Stimulated activated CD4-positive, alpha-beta T cell treated with anti-CD3 and anti-CD28 coated beads, Interleukin-4, amount 100 ng/mL, for 4 hours (primary cell): Measurements from ENCODE around the gene SLC38A6.

Experiments used
- DNase-seq, 2 experiments: peaks; one replicate each; pipeline ENCODE4 v3.0.0-alpha.2; 2020

The SLC38A6 gene

GRCh38 chr14:60981633-60982455 lies 799 bp downstream of the SLC38A6 start:
- DNase-seq, result no peak

- DNase-seq, result no peak
These were observed 3.2 kb downstream of the SLC38A6 start for GRCh38 chr14:60984196-60984595.

DNA sequence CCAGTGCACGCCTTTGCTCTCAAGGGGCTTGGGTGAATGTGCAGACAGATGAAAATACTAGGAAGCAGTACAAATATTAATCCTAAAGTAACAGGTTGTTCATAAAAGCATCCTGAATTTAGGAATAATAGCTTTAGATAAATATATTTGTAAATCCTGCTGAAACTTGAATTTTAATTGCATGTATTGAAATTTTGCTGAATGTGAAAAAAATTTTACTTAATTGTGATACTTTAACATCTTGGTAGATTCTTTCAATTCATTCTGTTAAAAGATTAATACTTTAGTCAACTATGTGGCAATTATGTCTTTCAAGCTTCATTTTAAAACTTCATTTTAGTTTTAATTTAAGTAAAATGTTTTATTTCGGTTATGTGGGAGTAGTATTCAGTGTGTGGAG lies 5.5 kb downstream of the SLC38A6 start:
- DNase-seq, result no peak

- no peak for DNase-seq
These were observed 8.6 kb downstream of the SLC38A6 start for GRCh38 chr14:60989599-60989998.

DNA sequence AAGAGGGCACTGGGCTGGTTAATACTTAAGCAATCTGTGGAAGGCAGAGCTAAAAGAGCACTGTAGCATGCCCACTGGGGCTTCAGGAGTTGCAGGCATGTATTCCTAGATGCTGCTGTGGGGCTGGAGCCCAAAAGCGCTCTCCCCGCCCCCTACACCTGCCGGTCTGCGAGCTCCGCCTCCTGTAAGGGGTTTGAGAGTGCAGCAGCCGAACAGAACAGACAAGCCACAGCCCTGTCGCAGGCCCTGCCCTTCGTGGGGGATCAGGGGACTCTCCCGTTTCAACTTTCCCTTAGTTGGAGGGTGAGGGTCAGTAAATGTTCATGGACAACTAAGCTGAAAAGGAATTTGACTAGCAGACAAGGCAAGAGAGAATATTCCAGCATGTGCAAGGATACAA lies 17.6 kb downstream of the SLC38A6 start:
- no peak for DNase-seq

DNA sequence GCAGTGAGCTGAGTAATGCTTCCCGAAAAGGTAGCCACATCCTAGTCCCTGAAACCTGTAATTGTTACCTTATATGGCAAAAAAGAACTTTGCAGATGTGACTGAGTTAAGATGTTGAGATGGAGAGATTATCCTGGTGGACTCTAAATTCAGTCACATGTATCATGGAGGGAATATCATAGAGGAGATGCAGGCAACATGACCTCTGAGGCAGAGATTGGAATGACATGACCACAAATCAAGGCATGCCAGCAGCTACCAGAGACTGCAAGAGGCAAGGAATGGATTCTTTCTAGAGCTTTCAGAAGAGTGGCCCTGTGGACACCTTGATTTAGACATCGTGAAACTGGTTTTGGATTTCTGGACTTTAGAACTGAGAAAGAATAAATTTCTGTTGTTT lies 18.5 kb downstream of the SLC38A6 start:
- DNase-seq, result no peak

DNA sequence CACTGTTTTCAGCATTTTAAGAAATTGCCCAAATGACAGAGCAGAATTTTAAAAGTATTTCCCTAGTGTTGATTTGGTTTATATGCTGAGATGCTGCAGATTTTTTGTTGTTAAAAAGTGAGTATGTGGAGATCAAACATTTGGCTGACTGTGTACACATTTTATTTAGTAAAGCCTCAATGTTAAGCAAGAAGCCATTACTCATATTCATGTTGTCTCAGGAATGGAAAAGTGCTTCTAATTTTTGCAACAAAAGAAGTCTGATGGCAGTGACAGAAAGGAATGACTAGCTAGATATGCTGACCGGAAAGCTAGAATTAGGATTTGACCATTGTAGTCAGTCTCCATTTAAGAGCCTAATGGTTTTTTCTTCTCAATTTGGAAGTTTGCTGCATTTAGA lies 22.5 kb downstream of the SLC38A6 start:
- DNase-seq, result no peak

DNA sequence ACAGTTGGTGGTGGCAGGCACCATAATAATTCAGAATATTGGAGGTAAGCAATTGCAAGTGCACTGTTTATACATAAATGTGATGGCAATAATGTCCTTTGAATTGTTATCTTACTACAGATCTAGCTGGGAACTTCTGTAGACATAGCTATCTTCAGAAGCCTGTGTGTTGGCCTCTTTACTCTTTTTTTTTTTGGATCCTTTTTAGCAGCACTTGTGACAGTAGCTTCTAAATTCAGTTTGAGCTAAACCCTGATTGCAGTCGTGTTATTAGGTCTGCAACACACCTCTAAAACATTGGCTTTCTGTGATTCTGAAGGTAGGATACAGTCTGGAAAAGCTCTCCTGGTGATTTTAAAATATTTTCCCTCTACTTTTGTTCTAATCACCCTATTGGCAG lies 38.5 kb downstream of the SLC38A6 start:
- no peak for DNase-seq

DNA sequence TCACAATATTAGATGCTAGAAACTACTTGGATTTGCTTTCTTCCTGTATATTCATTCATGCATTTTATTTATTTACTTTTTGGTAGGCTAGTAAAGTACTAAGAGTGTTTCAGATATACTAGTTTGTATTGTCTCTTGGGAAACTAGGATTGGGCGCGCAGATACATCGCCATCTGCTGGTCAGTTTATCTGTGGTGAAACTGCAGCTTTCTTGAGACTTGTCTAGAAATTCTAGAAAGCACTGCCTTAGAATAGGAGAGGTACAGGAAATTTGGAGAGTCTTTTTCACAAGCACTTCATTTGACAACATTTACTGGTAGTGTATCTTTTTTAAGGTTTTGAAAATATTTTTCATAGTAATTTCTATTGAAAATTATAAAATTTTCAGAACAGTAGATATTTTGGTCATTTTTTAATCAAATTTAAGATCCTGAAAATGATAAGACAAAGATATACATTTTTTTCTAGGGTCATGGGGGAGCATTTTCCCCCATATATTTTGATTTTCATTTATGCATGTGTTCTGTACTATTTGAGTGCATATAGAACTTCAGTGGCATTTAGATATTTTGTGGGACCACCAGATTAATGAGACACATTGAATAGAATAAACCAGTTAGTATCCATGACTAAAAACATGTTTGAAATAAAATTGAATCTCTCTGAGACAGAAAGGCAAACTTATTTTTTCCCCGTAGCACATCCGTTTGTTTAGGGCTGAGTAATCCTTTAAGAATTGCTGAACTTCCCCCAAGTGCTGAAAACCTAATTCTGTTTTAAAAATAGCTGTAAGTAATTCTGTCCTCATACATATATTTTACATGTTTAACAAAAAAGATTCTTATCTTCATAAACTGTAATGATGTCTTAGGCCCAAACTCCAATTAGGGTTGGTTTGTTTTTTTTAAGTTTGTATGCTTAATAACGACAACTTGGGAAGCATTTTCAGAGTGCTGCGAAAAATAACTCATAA lies 44.5 kb downstream of the SLC38A6 start:
- DNase-seq, result peak; percentile 10 to 18

- DNase-seq, result no peak
These were observed 45.5 kb downstream of the SLC38A6 start for GRCh38 chr14:61026526-61026925.

DNA sequence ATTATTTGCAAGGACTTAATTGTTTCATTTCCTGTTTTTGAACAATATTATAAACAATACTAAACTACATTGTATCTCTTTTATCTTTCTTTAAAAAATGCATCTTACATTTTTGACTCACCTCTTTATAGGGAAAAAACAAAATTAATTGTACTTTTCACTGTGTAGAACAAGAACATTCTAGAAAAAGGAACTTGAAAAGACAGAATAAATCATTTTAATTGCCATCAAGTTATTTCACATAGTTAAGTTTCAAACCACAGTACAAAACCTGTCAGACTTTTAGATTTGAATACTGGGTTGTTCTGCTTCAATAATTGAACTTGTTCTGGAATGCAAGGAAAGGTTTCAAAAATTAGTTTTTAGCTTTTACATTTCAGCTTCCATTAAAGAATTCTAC lies 50.0 kb downstream of the SLC38A6 start:
- DNase-seq, result no peak

- DNase-seq, result no peak
These were observed 52.0 kb downstream of the SLC38A6 start for GRCh38 chr14:61033054-61033453.

DNA sequence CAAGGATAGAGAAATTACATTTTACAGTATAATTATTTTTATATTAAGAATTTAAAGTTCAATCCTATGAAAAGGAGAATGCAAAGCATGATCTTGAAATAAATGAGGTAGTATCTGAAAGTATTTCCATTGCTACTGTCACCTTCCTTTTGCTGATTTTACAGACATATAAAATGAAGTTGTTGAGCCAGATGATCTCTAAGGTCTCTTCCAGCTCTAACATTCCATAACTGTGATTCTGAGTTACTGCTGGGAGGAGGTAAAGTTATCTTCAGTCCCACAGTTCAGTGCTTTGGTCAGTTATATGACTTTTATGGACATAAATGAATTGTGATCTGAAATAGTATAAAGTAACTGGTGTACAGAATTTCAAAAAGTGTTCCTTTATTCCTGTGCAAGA lies 52.8 kb downstream of the SLC38A6 start:
- no peak for DNase-seq

DNA sequence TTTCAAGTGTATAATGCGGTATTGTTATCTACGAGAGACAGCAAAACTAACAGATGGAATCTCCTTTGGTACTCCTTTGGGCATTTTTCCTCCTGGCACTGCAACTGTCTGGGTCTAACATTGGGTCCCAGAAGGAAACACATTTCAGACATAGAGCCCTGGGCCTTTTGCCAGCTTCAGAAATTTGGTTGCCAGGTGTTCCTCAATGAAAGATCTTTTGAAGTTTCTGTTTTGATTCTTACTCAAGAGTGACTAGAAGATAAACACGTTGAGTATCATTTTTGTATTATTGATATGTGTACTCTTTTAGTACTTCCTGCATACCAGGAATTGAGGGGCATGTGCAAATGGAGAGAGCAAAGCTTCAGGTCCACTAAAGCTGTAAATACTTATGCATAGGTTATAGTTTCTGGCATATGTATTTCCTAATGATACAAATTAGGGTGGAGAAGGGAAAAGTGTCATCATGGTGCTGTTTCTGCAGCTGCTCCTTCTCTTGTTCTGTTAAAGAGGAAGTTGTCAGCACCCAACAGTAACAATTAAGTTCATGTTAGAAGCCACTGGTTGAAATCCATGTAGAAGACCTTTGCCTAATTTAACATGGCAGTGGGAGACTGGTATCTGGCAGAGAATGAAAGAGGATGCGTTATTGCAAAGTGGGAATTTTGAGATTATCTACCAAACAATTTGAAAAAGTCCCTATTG lies 53.5 kb downstream of the SLC38A6 start:
- no peak for DNase-seq

- no peak for DNase-seq
These were observed 56.2 kb downstream of the SLC38A6 start for GRCh38 chr14:61037215-61037614.

DNA sequence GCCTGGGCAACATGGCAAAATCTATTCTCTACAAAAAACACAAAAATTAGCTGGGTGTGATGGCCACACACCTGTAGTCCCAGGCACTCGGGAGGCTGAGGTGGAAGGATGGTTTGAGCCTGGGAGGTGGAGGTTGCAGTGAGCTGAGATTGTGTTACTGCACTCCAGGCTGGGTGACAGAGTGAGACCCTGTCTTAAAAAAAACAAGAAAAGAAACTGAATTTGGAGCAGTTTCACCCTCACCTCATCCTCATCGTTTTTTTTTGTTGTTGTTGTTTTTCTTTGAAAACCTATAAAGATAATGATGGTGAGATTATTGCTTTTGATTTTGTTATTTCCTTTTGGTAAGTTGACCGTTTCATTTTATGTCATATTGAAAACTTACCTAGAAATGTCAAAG lies 60.7 kb downstream of the SLC38A6 start:
- DNase-seq, result no peak

DNA sequence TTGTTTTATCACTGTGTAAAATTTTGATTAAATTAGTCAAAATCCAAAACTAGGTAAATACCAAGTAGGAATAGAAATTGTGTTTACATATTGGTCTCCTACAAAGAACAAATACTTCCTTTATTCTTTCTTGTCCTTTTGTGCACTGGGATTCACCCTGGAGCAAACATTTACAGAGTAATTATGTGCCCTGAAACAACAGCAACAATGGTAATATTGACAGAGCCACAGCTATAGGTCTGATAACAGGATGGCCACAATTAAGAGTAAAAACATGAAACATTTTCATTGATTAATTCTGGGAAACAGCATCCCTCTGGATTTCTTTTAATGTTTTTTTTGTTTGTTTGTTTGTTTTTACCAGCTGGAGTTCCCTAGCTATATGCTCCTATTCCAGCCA lies 61.2 kb downstream of the SLC38A6 start:
- DNase-seq, result no peak

GRCh38 chr14:61043506-61043905 lies 62.5 kb downstream of the SLC38A6 start:
- DNase-seq, result no peak

- no peak for DNase-seq
These were observed 66.0 kb downstream of the SLC38A6 start for GRCh38 chr14:61047021-61047420.

DNA sequence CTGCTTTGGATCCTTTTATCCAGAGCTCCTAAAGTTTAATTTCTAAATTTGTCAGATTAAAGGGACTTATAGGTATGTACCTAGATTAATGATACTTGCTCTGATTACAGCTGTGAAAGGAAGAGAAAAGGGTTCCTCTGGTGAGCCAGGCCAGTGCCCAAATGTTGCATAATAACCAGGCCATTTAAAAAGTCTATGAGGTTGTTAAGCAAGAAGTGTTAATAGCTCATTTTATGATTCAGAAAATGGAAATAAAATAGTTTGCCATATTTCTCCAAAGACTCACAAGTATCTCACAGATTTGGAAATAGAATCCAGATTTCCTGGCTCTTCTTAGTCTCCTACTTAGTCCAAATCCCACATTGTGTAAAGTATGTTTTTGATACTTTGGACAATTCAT lies 67.6 kb downstream of the SLC38A6 start:
- DNase-seq, result no peak

DNA sequence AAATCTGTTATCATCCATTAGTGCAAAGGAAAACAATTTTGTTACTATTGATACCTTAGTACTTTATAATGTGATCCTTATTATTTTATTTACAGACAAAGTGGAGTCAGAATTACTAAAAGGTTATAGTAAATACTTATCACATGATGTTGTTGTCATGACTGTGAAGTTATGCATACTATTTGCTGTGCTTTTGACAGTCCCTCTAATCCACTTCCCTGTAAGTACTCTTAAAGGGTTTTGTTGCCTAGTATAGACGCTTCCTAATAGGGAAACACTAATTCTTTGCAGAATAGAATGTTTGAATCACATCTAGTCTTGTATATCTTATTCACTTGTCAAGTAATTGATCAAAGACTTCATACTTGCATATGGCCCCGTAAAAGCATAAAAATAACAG lies 69.4 kb downstream of the SLC38A6 start:
- no peak for DNase-seq

- no peak for DNase-seq
These were observed 70.0 kb downstream of the SLC38A6 start for GRCh38 chr14:61051051-61051450.

DNA sequence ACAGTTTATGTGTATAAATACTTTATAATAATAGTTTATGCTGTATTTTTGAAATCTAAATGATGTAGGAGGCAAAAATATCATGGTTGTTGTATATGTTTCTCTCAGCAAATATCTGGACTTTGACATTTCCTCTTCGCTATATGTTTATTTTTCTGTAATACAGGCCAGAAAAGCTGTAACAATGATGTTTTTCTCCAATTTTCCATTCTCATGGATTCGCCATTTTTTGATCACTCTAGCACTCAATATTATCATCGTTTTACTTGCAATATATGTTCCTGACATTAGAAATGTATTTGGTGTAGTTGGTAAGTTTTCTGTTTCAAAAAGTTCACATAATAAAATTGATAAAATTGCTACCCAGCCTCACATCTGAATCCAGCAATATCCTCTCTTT lies 70.6 kb downstream of the SLC38A6 start:
- DNase-seq, result no peak
